ENCODE data around the gene RAX2. TPM values are rescaled to one million over a fixed set of nuclear protein-coding genes. Genes with fewer than 3 reads are reported as not detected.

RAX2 gene
- polyA plus RNA-seq, 1 of the 3 experiments (the other 2 are of a cell fraction) = not detected

GRCh38 chr19:3768015-3768747 is 3.8 kb downstream of the RAX2 start:
- Histone ChIP-seq H3K79me2 (ENCODE audit: insufficient read depth) (peaks cover 13% of the 10 kb centered on the region), H3K27ac (ENCODE audit: low read depth in 2 of 2, low read length in 1 of 2) (no peak overlapping the region), H3K4me3 (ENCODE audit: low read depth in 2 of 2, low read length in 1 of 2) (no peak overlapping the region), H3K36me3 (replicated peaks in 1 of 2; ENCODE audit: control insufficient read depth in 1 of 2, insufficient read depth in 2 of 2, low read length in 1 of 2) (peaks cover 0 to 16% of the 10 kb centered on the region in 2 experiments), H3F3A (replicated peaks; ENCODE audit: insufficient read depth) (no peaks in the 10 kb centered on the region), H3K27me3 (ENCODE audit: insufficient read depth) (no peaks in the 10 kb centered on the region), H2AFZ (ENCODE audit: low read depth) (no peak overlapping the region), H3K4me2 (no peak overlapping the region), H3K9ac (no peak overlapping the region), H4K20me1 (ENCODE audit: insufficient read depth) (no peaks in the 10 kb centered on the region), H3K4me1 (ENCODE audit: control insufficient read depth in 1 of 2, insufficient read depth in 2 of 2, low read depth in 1 of 2, low read length in 1 of 2) (peaks cover 0 to 3% of the 10 kb centered on the region in 2 experiments; a peak in 1 of 4 replicates), H3K9me3 (no peaks in the 10 kb centered on the region), H3K9me2 (no peaks in the 10 kb centered on the region)
- CTCF ChIA-PET = interaction anchor here (0.9 kb wide), 1 partner anchor 81 kb away, joined by 3 read pairs; no protein-coding TSS in a partner anchor
- WGBS (ENCODE audit: low lambda C conversion rate) = 93% methylated on average over 12 of the region's 25 CpGs
- TF ChIP-seq REST (IDR thresholded peaks at IDR 0.05; ENCODE audit: low read depth, low read length) (no peak), FOXJ3 (CRISPR knock-in tag; IDR thresholded peaks at IDR 0.05) (no peak), RCOR1 (IDR thresholded peaks at IDR 0.05; ENCODE audit: low read length) (no peak), MAX (IDR thresholded peaks at IDR 0.05; ENCODE audit: low read depth) (no peak), RFX5 (IDR thresholded peaks at IDR 0.05; ENCODE audit: low read length) (no peak), SMC3 (IDR thresholded peaks at IDR 0.05; ENCODE audit: low read depth, low read length) (no peak), GABPA (IDR thresholded peaks at IDR 0.05; ENCODE audit: low read depth) (no peak), JUND (IDR thresholded peaks at IDR 0.05) (no peak), MEF2A (IDR thresholded peaks at IDR 0.05; ENCODE audit: borderline replicate concordance, low read depth) (no peak)
- no peak for DNase-seq
- POLR2A ChIA-PET = interaction anchor here (0.6 kb wide), 1 partner anchor 256 kb away, joined by 3 read pairs; no protein-coding TSS in a partner anchor

GRCh38 chr19:3767050-3767449 is 5.0 kb downstream of the RAX2 start:
- Histone ChIP-seq H3K9me2 (no peaks in the 10 kb centered on the region), H2AFZ (ENCODE audit: low read depth) (no peak overlapping the region), H3K4me2 (no peak overlapping the region), H4K20me1 (ENCODE audit: insufficient read depth) (no peaks in the 10 kb centered on the region), H3K4me1 (ENCODE audit: control insufficient read depth in 1 of 2, insufficient read depth in 2 of 2, low read depth in 1 of 2, low read length in 1 of 2) (peaks cover 0 to 4% of the 10 kb centered on the region in 2 experiments; a peak in 1 of 4 replicates), H3K9me3 (no peaks in the 10 kb centered on the region), H3K27ac (ENCODE audit: low read depth in 2 of 2, low read length in 1 of 2) (no peak overlapping the region), H3K27me3 (ENCODE audit: insufficient read depth) (no peaks in the 10 kb centered on the region), H3K4me3 (ENCODE audit: low read depth in 2 of 2, low read length in 1 of 2) (no peak overlapping the region), H3K79me2 (ENCODE audit: insufficient read depth) (peaks cover 16% of the 10 kb centered on the region), H3F3A (replicated peaks; ENCODE audit: insufficient read depth) (no peaks in the 10 kb centered on the region), H3K9ac (no peak overlapping the region), H3K36me3 (replicated peaks in 1 of 2; ENCODE audit: control insufficient read depth in 1 of 2, insufficient read depth in 2 of 2, low read length in 1 of 2) (peaks cover 0 to 16% of the 10 kb centered on the region in 2 experiments)
- DNase-seq = no peak
- WGBS (ENCODE audit: low lambda C conversion rate) = no CpG with 5 or more reads among the region's 23 CpGs
- ChIA-PET POLR2A (no interaction called here), CTCF (no interaction called here)
- TF ChIP-seq POLR2AphosphoS5 (IDR thresholded peaks at IDR 0.05; ENCODE audit: low read depth, low read length) (no peak), FOXJ3 (CRISPR knock-in tag; IDR thresholded peaks at IDR 0.05) (no peak), JUND (IDR thresholded peaks at IDR 0.05) (no peak), MEF2A (IDR thresholded peaks at IDR 0.05; ENCODE audit: borderline replicate concordance, low read depth) (no peak), RXRA (IDR thresholded peaks at IDR 0.05; ENCODE audit: borderline replicate concordance, low read depth) (no peak), GABPA (IDR thresholded peaks at IDR 0.05; ENCODE audit: low read depth) (no peak), SIN3A (IDR thresholded peaks at IDR 0.05; ENCODE audit: borderline replicate concordance, low read depth, low read length) (no peak), MAX (IDR thresholded peaks at IDR 0.05; ENCODE audit: low read depth) (no peak), USF1 (IDR thresholded peaks at IDR 0.05; ENCODE audit: borderline replicate concordance, low read depth) (no peak), CHD2 (IDR thresholded peaks at IDR 0.05; ENCODE audit: low read length, partially characterized antibody) (no peak), GATA2 (CRISPR knock-in tag; IDR thresholded peaks at IDR 0.05) (no peak), YY1 (IDR thresholded peaks at IDR 0.05; ENCODE audit: low read depth) (no peak), NFIC (IDR thresholded peaks at IDR 0.05; ENCODE audit: borderline replicate concordance) (no peak), FOXM1 (IDR thresholded peaks at IDR 0.05; ENCODE audit: low read depth) (no peak), EP300 (IDR thresholded peaks at IDR 0.05; ENCODE audit: borderline replicate concordance in 1 of 2, low read depth in 1 of 2, low read length in 1 of 2) (no peak), EZH2phosphoT487 (IDR thresholded peaks at IDR 0.05; ENCODE audit: borderline replicate concordance, low read depth) (no peak)
